SHP77 (cell line): ENCODE results near the gene SNRNP70.
"Not testable (repeated sequence)": the region's sequence is repeated elsewhere in the genome, so short reads cannot be mapped to it uniquely, and the experiment has no call there.

Experiments
- DNase-seq, 2 experiments: peaks; one replicate each; lab custom pipeline; 2025; lab: John Stamatoyannopoulos, UW

Gene SNRNP70

GRCh38 chr19:49085020-49085867 lies at the start of gene SNRNP70:
TSS of gene SNRNP70 (plus strand) at chr19:49085451. CDS start at chr19:49086415, 964 bp downstream.
- peak; percentile 99 for DNase-seq

DNA sequence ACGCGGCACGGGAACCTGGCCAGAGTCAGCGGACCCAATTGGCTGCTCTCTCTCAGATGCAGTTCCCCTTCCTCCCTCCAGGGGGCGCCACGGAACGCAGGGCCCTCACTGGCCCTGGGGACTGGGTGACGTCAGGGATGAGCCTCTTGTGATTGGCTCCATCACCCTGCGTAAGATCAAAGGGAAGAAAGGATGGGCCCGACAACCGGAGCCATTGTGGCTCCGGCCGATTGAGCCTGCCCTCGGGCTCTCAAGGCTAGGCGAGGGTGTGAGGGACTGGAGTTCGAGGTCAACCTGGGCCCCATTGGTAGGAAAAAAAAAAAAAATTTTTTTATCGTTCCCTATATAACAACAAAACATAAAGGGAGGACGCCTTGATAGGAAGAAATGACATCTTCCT lies 48.4 kb upstream of the SNRNP70 start, which contains the start of gene CGB1:
TSS of gene CGB1 (minus strand) at position 81 of the 400 bp plus-strand sequence. CDS start 184 bp downstream, outside the sequence.
- DNase-seq = peak; percentile 84 to 94

- not testable (repeated sequence) for DNase-seq
Measured at GRCh38 chr19:49038111-49038510, 47.1 kb upstream of the SNRNP70 start.

DNA sequence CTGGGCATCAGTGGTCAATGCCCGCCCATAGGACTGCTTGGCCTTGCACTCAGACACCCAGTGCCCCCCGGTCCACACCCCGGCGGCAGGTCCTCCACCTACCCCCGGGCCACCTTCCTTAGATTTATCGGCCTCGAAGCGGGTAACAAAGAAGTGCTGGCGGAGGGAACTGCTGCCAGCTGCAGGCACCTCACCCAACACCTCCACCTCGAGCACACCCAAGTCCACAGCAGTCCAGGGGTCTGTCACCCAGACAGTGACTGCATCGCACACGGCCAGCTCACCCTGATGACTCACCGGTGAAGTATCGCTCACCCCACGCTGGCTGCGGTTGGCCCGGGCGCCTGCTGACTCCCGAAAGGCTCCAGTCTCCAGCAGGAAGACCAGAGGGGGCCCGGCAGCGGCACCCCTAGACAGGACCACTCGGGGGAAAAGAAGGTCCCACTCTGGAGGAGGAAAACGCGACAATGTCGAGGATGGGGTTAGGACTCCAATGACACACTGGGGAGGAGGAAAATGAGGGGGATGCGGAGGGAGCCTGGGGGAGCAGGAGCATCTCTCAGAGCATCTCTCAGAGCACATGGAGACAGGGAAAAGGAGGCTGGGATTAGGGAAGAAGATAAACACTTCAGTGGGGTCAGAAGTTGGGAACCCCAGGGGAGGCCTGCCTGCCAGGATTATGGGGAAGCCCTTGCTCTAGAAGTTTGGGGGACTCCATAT lies 46.5 kb upstream of the SNRNP70 start:
- not testable (repeated sequence) for DNase-seq

DNA sequence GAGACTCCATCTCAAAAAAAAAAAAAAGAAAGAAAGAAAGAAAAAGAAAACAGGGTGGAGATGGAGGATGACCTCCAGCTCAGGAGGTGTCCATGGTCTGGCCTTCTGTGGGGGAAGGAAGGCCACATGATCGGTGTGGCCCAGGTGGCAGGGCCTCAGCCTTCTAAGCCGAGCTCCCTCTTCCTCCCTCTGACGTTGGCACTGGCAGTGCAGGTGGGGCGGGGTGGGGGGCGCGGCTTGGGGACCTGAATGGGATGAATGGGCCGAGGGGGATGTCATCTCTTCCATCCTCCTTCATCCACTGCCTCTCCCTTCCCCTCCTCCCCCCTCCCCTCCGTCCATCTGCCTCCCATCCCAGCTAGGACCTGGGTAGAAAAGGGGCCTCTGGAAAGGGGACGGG lies 45.5 kb upstream of the SNRNP70 start:
- not testable (repeated sequence) for DNase-seq

DNA sequence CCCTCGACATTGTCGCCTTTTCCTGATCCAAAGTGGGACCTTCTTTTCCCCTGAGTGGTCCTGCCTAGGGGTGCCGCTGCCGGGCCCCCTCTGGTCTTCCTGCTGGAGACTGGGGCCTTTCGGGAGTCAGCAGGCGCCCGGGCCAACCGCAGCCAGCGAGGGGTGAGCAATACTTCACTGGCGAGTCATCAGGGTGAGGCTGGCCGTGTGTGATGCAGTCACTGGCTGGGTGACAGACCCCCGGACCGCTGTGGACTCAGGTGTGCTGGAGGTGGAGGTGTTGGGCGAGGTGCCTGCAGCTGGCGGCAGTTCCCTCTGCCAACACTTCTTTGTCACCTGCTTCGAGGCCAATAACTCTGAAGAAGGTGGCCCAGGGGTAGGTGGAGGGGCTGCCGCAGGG lies 43.1 kb upstream of the SNRNP70 start:
- DNase-seq = no peak

DNA sequence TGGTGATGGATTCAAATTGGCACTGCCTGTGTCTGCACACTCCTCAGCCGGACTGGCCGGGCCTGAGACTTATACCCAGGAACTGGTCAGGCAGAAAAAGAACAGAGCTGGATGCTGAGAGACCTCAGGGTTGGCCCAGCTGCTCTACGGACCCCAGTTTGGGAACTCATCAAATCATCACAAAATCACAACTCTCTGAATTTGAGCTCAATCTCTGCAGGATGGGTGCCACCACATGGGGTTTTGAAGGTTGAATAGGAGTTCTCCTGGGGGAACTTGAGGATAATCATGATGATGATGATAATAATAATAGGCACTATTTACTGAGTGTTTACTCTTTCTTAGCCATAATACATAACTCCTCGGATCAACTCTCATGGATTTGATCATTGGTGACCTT lies 42.6 kb upstream of the SNRNP70 start:
- not testable (repeated sequence) for DNase-seq

DNA sequence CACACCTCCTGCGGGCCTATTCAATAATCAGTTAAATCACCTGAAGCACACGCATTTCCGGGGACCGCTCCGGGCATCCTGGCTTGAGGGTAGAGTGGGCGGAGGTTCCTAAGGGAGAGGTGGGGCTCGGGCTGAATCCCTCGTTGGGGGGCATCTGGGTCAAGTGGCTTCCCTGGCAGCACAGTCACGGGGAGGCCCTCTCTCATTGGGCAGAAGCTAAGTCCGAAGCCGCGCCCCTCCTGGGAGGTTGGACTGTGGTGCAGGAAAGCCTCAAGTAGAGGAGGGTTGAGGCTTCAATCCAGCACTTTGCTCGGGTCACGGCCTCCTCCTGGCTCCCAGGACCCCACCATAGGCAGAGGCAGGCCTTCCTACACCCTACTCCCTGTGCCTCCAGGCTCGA lies 41.7 kb upstream of the SNRNP70 start, which contains the start of gene CGB5:
TSS of gene CGB5 (plus strand) at position 301 of the 400 bp plus-strand sequence. CDS start 362 bp downstream, outside the sequence.
- DNase-seq = not testable (repeated sequence)

- DNase-seq = not testable (repeated sequence)
Measured at GRCh38 chr19:49049011-49049410, 36.2 kb upstream of the SNRNP70 start, which contains the start of gene CGB8. TSS of gene CGB8 (minus strand) at chr19:49049111. CDS start at chr19:49048739, 372 bp downstream.

DNA sequence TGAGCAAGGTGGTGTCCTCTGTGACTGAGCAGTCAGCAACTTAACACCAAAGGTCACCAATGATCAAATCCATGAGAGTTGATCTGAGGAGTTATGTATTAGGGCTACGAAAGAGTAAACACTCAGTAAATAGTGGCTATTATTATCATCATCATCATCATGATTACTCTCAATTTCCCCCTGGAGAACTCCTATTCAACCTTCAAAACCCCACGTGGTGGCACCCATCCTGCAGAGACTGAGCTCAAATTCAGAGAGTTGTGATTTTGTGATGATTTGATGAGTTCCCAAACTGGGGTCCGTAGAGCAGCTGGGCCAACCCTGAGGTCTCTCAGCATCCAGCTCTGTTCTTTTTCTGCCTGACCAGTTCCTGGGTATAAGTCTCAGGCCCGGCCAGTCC lies 35.4 kb upstream of the SNRNP70 start:
- DNase-seq = not testable (repeated sequence)

DNA sequence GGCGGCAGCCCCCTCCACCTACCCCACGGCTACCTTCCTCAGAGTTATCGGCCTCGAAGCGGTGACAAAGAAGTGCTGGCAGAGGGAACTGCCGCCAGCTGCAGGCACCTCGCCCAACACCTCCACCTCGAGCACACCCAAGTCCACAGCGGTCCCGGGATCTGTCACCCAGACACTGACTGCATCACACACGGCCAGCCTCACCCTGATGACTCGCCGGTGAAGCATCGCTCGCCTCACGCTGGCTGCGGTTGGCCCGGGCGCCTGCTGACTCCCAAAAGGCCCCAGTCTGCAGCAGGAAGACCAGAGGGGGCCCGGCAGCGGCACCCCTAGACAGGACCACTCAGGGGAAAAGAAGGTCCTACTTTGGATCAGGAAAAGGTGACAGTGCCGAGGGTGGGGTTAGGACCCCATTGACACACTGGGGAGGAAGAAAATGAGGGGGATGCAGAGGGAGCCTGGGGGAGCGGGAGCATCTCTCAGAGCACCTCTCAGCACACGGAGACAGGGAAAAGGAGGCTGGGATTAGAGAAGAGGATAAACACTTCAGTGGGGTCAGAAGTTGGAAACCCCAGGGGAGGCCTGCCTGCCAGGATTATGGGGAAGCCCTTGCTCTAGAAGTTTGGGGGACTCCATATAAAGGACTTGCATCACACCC lies 34.7 kb upstream of the SNRNP70 start:
- DNase-seq = not testable (repeated sequence)

- peak; percentile 18 to 47 for DNase-seq
Measured at GRCh38 chr19:49056101-49056901, 28.9 kb upstream of the SNRNP70 start.

GRCh38 chr19:49056902-49057596 lies 28.2 kb upstream of the SNRNP70 start:
- DNase-seq = not testable (repeated sequence)

GRCh38 chr19:49057636-49058234 lies 27.5 kb upstream of the SNRNP70 start, which contains the start of gene CGB7:
TSS of gene CGB7 (minus strand) at chr19:49057749. CDS start at chr19:49055375, 2,374 bp downstream.
- DNase-seq = no peak

- DNase-seq = no peak
Measured at GRCh38 chr19:49058562-49058961, 26.7 kb upstream of the SNRNP70 start.

DNA sequence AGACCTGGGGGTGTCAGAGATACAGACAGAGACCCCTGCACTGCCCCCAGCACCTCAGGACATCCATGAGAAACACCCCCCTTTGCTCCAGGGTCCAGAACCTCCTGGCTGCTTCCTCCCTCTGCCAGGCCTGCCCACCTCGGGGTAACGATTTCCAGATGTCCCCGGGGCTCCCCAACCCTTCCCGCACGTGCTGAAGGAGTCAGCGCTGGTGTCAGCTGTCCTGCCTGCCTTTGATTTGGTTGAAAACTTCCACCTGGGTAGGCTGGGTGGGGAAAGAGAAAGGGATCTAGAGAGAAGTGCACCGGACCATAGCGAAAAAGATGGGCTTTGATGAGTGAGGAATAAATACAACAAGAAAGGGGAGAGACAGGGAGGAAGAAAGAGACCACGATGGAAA lies 26.2 kb upstream of the SNRNP70 start:
- no peak for DNase-seq

- DNase-seq = no peak
Measured at GRCh38 chr19:49061000-49061399, 24.3 kb upstream of the SNRNP70 start.

DNA sequence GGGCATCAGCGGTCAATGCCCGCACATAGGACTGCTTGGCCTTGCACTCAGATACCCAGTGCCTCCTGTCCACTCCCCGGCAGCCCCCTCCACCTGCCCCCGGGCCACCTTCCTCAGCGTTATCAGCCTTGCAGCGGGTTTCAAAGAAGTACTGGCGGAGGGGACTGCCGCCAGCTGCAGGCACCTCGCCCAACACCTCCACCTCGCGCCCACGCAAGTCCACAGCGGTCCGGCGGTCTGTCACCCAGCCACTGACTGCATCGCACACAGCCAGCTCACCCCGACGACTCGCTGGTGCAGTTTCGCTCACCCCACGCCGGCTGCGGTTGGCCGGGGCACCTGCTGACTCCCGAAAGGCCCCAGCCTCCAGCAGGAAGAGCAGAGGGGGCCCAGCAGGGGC lies 23.8 kb upstream of the SNRNP70 start:
- no peak for DNase-seq

GRCh38 chr19:49064029-49064629 lies 21.1 kb upstream of the SNRNP70 start:
- no peak for DNase-seq
